HEK293 (cell line): ENCODE data around the gene HDAC1.

Experiments used
- CTCF ChIA-PET: fragments of 350-600 bp; formaldehyde crosslinking; extraction: SDS; loops from one replicate; lab custom pipeline; 2021; ENCODE audit warnings: antibody characterized with exemption; lab: Yijun Ruan, JAX
- POLR2A ChIA-PET: fragments of 300-600 bp; formaldehyde crosslinking; extraction: SDS; loops from one replicate; lab custom pipeline; 2020; ENCODE audit warnings: antibody characterized with exemption, inconsistent platforms; lab: Yijun Ruan, JAX
- H3K27ac ChIP-seq: fragments of 200-500 bp; sonication (Bioruptor generic); 2 replicates; pipeline ENCODE4 v1.5.1; 2014; ENCODE audit warnings: low read depth, low read length, control low read depth, inconsistent platforms; ENCODE audit errors: extremely low read depth
- H3K36me3 ChIP-seq, 2 experiments: fragments of 200-500 bp in 1 of 2; sonication (Bioruptor generic) in 1 of 2; 1 replicate in 1 of 2; 2 replicates in 1 of 2; pipeline ENCODE4 v1.5.1; 2014 to 2017; ENCODE audit warnings: inconsistent platforms in 2 of 2, low read length in 2 of 2; ENCODE audit not compliant: control insufficient read depth in 2 of 2, insufficient read depth in 1 of 2
- H3K4me1 ChIP-seq: fragments of 200-500 bp; sonication (Bioruptor generic); 2 replicates; pipeline ENCODE4 v1.5.1; 2014; ENCODE audit warnings: mild to moderate bottlenecking, low read length, inconsistent platforms; ENCODE audit not compliant: control insufficient read depth, insufficient read depth
- H3K4me3 ChIP-seq: 2 replicates; pipeline ENCODE4 v1.5.1; 2011; ENCODE audit warnings: low read depth, mild to moderate bottlenecking, control low read depth, low read length, moderate library complexity
- H3K9me3 ChIP-seq: fragments of 200-500 bp; sonication (Bioruptor generic); 2 replicates; pipeline ENCODE4 v1.5.1; 2014; ENCODE audit warnings: low read depth, low read length, inconsistent platforms; ENCODE audit not compliant: control insufficient read depth, insufficient read depth
- FEZF1 ChIP-seq: fragments of 450-650 bp; formaldehyde crosslinking; IDR thresholded peaks from 2 replicates; pipeline ENCODE4 v1.5.1; 2016; ENCODE audit warnings: missing biosample characterization, missing genetic modification characterization
- GLIS2 ChIP-seq: fragments of 450-650 bp; formaldehyde crosslinking; IDR thresholded peaks from 2 replicates; pipeline ENCODE4 v1.5.1; 2016; ENCODE audit warnings: missing biosample characterization, missing genetic modification characterization
- HIC1 ChIP-seq: fragments of 450-650 bp; formaldehyde crosslinking; IDR thresholded peaks from 2 replicates; pipeline ENCODE4 v1.5.1; 2016; ENCODE audit warnings: missing biosample characterization, missing genetic modification characterization
- TCF7L2 ChIP-seq: IDR thresholded peaks from 2 replicates; pipeline ENCODE4 v1.6.1; 2011; ENCODE audit warnings: low read depth, mild to moderate bottlenecking, inconsistent platforms, low read length, moderate library complexity, borderline replicate concordance
- TRIM28 ChIP-seq: IDR thresholded peaks from 2 replicates; pipeline ENCODE4 v1.6.1; 2011; ENCODE audit warnings: low read length, control low read depth, borderline replicate concordance
- ZBTB44 ChIP-seq: fragments of 450-650 bp; IDR thresholded peaks from 2 replicates; pipeline ENCODE4 v1.5.1; 2018; ENCODE audit warnings: missing biosample characterization, mild to moderate bottlenecking, missing genetic modification characterization
- ZBTB7A ChIP-seq: fragments of 450-650 bp; formaldehyde crosslinking; IDR thresholded peaks from 2 replicates; pipeline ENCODE4 v1.5.1; 2016; ENCODE audit warnings: low read depth, missing biosample characterization, missing genetic modification characterization
- ZNF132 ChIP-seq: fragments of 450-650 bp; formaldehyde crosslinking; IDR thresholded peaks from 2 replicates; pipeline ENCODE4 v1.5.1; 2017; ENCODE audit warnings: missing biosample characterization, missing genetic modification characterization, borderline replicate concordance
- ZNF146 ChIP-seq: fragments of 450-650 bp; formaldehyde crosslinking; IDR thresholded peaks from 2 replicates; pipeline ENCODE4 v1.5.1; 2016; ENCODE audit warnings: missing biosample characterization, missing genetic modification characterization
- ZNF148 ChIP-seq: fragments of 450-650 bp; formaldehyde crosslinking; IDR thresholded peaks from 2 replicates; pipeline ENCODE4 v1.5.0; 2017; ENCODE audit warnings: missing biosample characterization, missing genetic modification characterization, borderline replicate concordance
- ZNF19 ChIP-seq: fragments of 450-650 bp; formaldehyde crosslinking; IDR thresholded peaks from 2 replicates; pipeline ENCODE4; 2016; ENCODE audit warnings: missing biosample characterization, missing genetic modification characterization, low read depth
- ZNF24 ChIP-seq: fragments of 450-650 bp; formaldehyde crosslinking; IDR thresholded peaks from 2 replicates; pipeline ENCODE4 v1.5.1; 2016; ENCODE audit warnings: missing biosample characterization, missing genetic modification characterization
- ZNF514 ChIP-seq: fragments of 450-650 bp; formaldehyde crosslinking; IDR thresholded peaks from 2 replicates; pipeline ENCODE4 v1.5.1; 2016; ENCODE audit warnings: missing biosample characterization, missing genetic modification characterization
- ZNF530 ChIP-seq: fragments of 450-650 bp; formaldehyde crosslinking; IDR thresholded peaks from 2 replicates; pipeline ENCODE4 v1.5.1; 2016; ENCODE audit warnings: low read depth, missing biosample characterization, missing genetic modification characterization
- ZNF548 ChIP-seq: fragments of 450-650 bp; formaldehyde crosslinking; IDR thresholded peaks from 2 replicates; pipeline ENCODE4 v1.5.1; 2016; ENCODE audit warnings: missing biosample characterization, missing genetic modification characterization
- ZNF707 ChIP-seq: fragments of 450-650 bp; formaldehyde crosslinking; IDR thresholded peaks from 2 replicates; pipeline ENCODE4 v1.5.1; 2016; ENCODE audit warnings: missing biosample characterization, missing genetic modification characterization
- ZNF747 ChIP-seq: fragments of 450-650 bp; formaldehyde crosslinking; IDR thresholded peaks from 2 replicates; pipeline ENCODE4 v1.5.1; 2016; ENCODE audit warnings: missing biosample characterization, missing genetic modification characterization
- ZNF777 ChIP-seq: fragments of 450-650 bp; formaldehyde crosslinking; IDR thresholded peaks from 2 replicates; pipeline ENCODE4 v1.5.1; 2017; ENCODE audit warnings: missing biosample characterization, missing genetic modification characterization, borderline replicate concordance
- TF ChIP-seq, protein P1 (sequence below): fragments of 450-650 bp; formaldehyde crosslinking; IDR thresholded peaks from 2 replicates; pipeline ENCODE4 v1.5.1; 2017; ENCODE audit warnings: missing biosample characterization, missing genetic modification characterization

The HDAC1 gene

DNA sequence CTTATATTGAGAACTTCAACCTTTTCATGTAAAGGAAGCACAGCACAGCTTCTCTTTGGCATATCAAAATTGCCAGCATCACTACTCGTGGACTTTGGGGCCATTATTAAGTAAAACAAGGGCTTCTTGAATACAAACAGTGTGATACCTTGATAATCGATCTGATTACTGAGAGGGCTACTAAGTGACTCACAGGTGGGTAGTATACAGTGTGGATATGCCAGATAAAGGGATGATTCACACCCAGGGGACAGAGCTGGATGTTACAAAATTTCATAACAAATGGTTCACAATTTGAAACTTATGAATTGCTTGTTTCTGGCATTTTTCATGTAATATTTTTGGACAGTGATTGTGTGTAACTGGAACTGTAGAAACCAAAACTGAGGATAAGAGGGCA, 15.4 kb downstream of the HDAC1 start:
- peaks cover 31 to 51% of the 10 kb centered on the region in 2 experiments for H3K36me3 ChIP-seq
- ChIA-PET CTCF (interaction anchor here (2.2 kb wide), 1 partner anchor 9 kb away, joined by 5 read pairs; no protein-coding TSS in a partner anchor), POLR2A (interaction anchor here (1.4 kb wide), 1 partner anchor 29 kb away, joined by 3 read pairs; the partner anchor contains the start of gene MARCKSL1)

More for the DNA sequence above, 15.4 kb downstream of the HDAC1 start:
- no peaks in the 10 kb centered on the region for H3K9me3 ChIP-seq
- no peak overlapping the region for H3K4me3 ChIP-seq
- H3K4me1 ChIP-seq, result peaks cover 12% of the 10 kb centered on the region
- H3K27ac ChIP-seq, result no peak overlapping the region
- TF ChIP-seq ZNF548 (tag by site-specific recombination) (no peak), ZNF24 (tag by site-specific recombination) (no peak), ZNF146 (tag by site-specific recombination) (no peak), TCF7L2 (no peak), ZBTB44 (tag by site-specific recombination) (no peak), TRIM28 (no peak), ZNF747 (tag by site-specific recombination) (no peak), ZNF530 (tag by site-specific recombination) (no peak), GLIS2 (no peak), ZNF19 (tag by site-specific recombination) (no peak), ZNF514 (tag by site-specific recombination) (no peak), ZNF707 (tag by site-specific recombination) (no peak), ZNF132 (tag by site-specific recombination) (no peak), HIC1 (tag by site-specific recombination) (no peak), FEZF1 (no peak), ZBTB7A (no peak), ZNF148 (no peak), ZNF777 (tag by site-specific recombination) (no peak)
- TF ChIP-seq, protein P1, sequence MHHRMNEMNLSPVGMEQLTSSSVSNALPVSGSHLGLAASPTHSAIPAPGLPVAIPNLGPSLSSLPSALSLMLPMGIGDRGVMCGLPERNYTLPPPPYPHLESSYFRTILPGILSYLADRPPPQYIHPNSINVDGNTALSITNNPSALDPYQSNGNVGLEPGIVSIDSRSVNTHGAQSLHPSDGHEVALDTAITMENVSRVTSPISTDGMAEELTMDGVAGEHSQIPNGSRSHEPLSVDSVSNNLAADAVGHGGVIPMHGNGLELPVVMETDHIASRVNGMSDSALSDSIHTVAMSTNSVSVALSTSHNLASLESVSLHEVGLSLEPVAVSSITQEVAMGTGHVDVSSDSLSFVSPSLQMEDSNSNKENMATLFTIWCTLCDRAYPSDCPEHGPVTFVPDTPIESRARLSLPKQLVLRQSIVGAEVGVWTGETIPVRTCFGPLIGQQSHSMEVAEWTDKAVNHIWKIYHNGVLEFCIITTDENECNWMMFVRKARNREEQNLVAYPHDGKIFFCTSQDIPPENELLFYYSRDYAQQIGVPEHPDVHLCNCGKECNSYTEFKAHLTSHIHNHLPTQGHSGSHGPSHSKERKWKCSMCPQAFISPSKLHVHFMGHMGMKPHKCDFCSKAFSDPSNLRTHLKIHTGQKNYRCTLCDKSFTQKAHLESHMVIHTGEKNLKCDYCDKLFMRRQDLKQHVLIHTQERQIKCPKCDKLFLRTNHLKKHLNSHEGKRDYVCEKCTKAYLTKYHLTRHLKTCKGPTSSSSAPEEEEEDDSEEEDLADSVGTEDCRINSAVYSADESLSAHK, result no peak
